Measurements from ENCODE around the gene CRYAA.

Gene CRYAA

DNA sequence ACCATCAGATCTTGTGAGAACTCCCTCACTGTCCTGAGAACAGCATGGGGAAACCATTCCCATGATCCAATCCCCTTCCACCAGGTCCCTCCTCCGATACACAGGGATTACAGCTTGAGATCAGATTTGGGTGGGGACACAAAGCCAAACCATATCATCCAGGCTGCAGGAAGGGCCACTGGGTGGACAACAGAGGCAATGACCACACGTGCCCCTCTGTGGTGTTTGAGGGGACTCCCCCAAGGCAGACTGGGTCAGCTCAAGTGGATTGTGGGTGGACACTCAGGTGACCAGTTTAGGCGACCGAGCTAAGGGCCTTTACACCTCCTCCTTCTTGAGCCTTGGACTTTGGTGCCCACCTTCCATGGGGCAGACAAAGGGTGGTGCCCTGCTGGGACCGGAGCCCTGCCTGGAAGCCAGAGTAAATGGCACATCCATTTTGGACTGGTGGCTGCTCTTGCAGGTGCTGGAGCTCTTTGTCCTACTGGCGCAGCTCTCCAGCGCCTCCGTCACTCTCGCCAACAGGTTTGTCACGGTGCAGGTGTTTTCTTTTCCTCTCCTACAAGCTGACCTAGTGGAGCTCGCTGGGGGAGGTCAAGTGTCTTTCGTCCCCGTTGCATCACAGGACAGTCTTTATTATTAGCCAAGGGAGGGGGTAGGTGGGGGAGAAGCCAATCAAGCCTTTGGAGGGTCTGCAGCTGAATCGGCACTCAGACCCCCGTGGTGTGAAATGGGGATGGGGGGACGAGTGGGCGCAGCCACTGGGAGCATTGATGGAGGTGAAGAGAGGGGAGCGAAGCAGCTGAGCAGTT lies 37.6 kb downstream of the CRYAA start:
- no peak for DNase-seq

DNA sequence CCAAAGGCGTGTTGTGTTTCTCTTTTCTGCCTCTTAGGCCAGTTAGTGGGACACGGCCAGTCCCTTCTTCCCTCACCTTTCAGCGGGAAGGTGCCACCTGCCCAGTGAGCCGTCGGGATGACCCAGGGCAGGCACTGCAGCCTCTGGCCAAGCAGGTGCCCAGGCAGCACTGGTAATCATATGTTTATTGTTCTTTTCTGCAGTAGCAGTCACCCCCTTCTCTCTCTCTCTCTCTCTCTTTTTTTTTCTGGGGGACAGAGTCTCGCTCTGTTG lies 38.2 kb downstream of the CRYAA start:
- no peak for DNase-seq

DNA sequence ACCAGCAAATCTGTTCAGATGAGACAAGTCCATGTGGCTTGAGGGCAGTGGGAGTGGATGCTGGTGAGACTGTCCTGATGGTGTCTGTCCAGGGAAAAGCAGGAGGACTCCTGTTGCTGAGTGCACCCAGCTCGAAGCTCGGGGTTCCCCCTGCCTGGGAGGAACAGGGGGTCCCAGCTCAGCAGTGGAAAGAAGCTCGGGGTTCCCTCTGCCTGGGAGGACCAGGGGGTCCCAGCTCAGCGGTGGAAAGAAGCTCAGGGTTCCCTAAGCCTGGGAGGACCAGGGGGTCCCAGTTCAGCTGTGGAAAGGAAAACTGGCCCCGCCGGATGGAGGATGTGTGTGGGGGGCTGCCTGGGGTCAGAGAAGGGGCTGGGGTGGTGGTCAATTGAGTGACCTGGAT lies 39.1 kb downstream of the CRYAA start:
- no peak for DNase-seq

GRCh38 chr21:43208561-43209332 lies 39.9 kb downstream of the CRYAA start:
- no peak for DNase-seq

GRCh38 chr21:43209575-43210453 lies 41.0 kb downstream of the CRYAA start:
- no peak for DNase-seq

GRCh38 chr21:43210454-43211071 lies 41.8 kb downstream of the CRYAA start:
- DNase-seq = no peak

- DNase-seq = no peak
Observed at GRCh38 chr21:43211072-43211759, 42.4 kb downstream of the CRYAA start.

- DNase-seq = no peak
Observed at GRCh38 chr21:43211760-43212115, 42.9 kb downstream of the CRYAA start.

All from MV-4-11 (cell line).